HEK293 (cell line): ENCODE data around the gene FAM120C.

Source experiments
- CTCF ChIP-seq: fragments of 450-650 bp; formaldehyde crosslinking; IDR thresholded peaks from 2 replicates; pipeline ENCODE4 v1.5.1; 2016; ENCODE audit warnings: missing biosample characterization, missing genetic modification characterization
- PBX3 ChIP-seq: sonication (generic); formaldehyde crosslinking; IDR thresholded peaks from 2 replicates; pipeline ENCODE4 v1.8.1; 2022; ENCODE audit warnings: mild to moderate bottlenecking, moderate library complexity, missing genetic modification reagents
- RBAK ChIP-seq: fragments of 450-650 bp; formaldehyde crosslinking; IDR thresholded peaks from 2 replicates; pipeline ENCODE4 v1.5.1; 2016; ENCODE audit warnings: missing biosample characterization, missing genetic modification characterization
- ZNF174 ChIP-seq: fragments of 450-650 bp; formaldehyde crosslinking; IDR thresholded peaks from 2 replicates; pipeline ENCODE4 v1.5.0; 2017; ENCODE audit warnings: missing biosample characterization, mild to moderate bottlenecking, missing genetic modification characterization
- ZNF2 ChIP-seq: fragments of 450-650 bp; formaldehyde crosslinking; IDR thresholded peaks from 2 replicates; pipeline ENCODE4 v1.5.1; 2016; ENCODE audit warnings: missing biosample characterization, missing genetic modification characterization
- ZNF596 ChIP-seq: fragments of 450-650 bp; IDR thresholded peaks from 2 replicates; pipeline ENCODE4 v1.5.0; 2018; ENCODE audit warnings: missing biosample characterization, mild to moderate bottlenecking, missing genetic modification characterization, moderate library complexity
- ZXDB ChIP-seq: fragments of 450-650 bp; formaldehyde crosslinking; IDR thresholded peaks from 2 replicates; pipeline ENCODE4 v1.5.1; 2016; ENCODE audit warnings: missing biosample characterization, missing genetic modification characterization

GRCh38 chrX:54093571-54093970 is 89.5 kb downstream of the FAM120C start:
- TF ChIP-seq ZNF596, result no peak
- no peak for TF ChIP-seq ZXDB (tag by site-specific recombination)
- TF ChIP-seq CTCF (tag by site-specific recombination), result no peak
- no peak for TF ChIP-seq RBAK (tag by site-specific recombination)
- no peak for TF ChIP-seq ZNF174 (tag by site-specific recombination)
- TF ChIP-seq ZNF2 (tag by site-specific recombination), result no peak
- no peak for TF ChIP-seq PBX3 (CRISPR knock-in tag)
